HCT116 (cell line): Measurements from ENCODE around the gene PGPEP1. TPM values are rescaled to one million over a fixed set of nuclear protein-coding genes. Genes with fewer than 3 reads are reported as not detected.
A peak's percentile ranks its signal among the peaks of the same experiment; 100 is the strongest.
"Not testable (repeated sequence)": the region's sequence is repeated elsewhere in the genome, so short reads cannot be mapped to it uniquely, and the experiment has no call there.

Source experiments
- ATAC-seq: fragments of 200-7000 bp; cut with Tn5 transposase; 2 replicates; pipeline ENCODE4 v1.9.1; 2020; ENCODE audit warnings: mild to moderate bottlenecking, moderate library complexity
- BruUV-seq: library from RNA; stranded (reverse); fragments of 400-500 nt; replicated peaks from 2 replicates; lab custom pipeline; 2021; lab: Mats Ljungman, UMichigan
- CTCF ChIA-PET: fragments of 300-600 bp; sonication (Branson Sonifier 250); formaldehyde crosslinking; loops from one replicate; lab custom pipeline; 2021; ENCODE audit warnings: antibody characterized with exemption; lab: Charles Lee
- POLR2A ChIA-PET: fragments of 300-600, 350-600 bp; sonication (Branson Sonifier 250); formaldehyde crosslinking; loops from one replicate; lab custom pipeline; 2021; ENCODE audit warnings: antibody characterized with exemption; lab: Charles Lee
- RAD21 ChIA-PET, 2 experiments: fragments of 300-600 bp; sonication (Branson Sonifier 250); formaldehyde crosslinking; loops; one replicate each; lab custom pipeline; 2023; ENCODE audit warnings: low total read pairs in 2 of 2; ENCODE audit not compliant: uncharacterized antibody in 2 of 2, unreplicated experiment in 2 of 2, low non-redundant PET in 1 of 2; lab: Charles Lee
- DNase-seq: peaks from one replicate; pipeline ENCODE4 v3.0.0-alpha.2; 2010; ENCODE audit warnings: low read depth, low spot score
- H2AFZ ChIP-seq: fragments of 200-600 bp; shearing (Covaris generic), sonication (generic); 2 replicates; pipeline ENCODE4 v1.6.1; 2017; ENCODE audit warnings: low read depth, mixed run types, mixed read lengths, antibody characterized with exemption, low read length; ENCODE audit not compliant: poor library complexity, severe bottlenecking
- H3K27ac ChIP-seq: 2 replicates; pipeline ENCODE4 v1.5.1; 2012; ENCODE audit warnings: low read depth, low read length
- H3K27me3 ChIP-seq: fragments of 200-600 bp; sonication (generic); 2 replicates; pipeline ENCODE4 v1.6.1; 2016; ENCODE audit warnings: mixed run types, low read length, mixed read lengths; ENCODE audit not compliant: insufficient read depth
- H3K36me3 ChIP-seq, 2 experiments: fragments of 200-500 bp in 1 of 2; fragments of 200-600 bp in 1 of 2; sonication (Bioruptor generic) in 1 of 2; sonication (generic) in 1 of 2; 2 replicates each; pipeline versions ENCODE4 v1.5.1 to v1.6.1; 2014 to 2016; ENCODE audit warnings: low read length in 2 of 2, inconsistent platforms in 1 of 2, mixed read lengths in 1 of 2, mixed run types in 1 of 2; ENCODE audit not compliant: insufficient read depth in 2 of 2, control insufficient read depth in 1 of 2
- H3K4me1 ChIP-seq, 2 experiments: fragments of 200-600 bp in 1 of 2; sonication (generic) in 1 of 2; 2 replicates each; pipeline versions ENCODE4 v1.5.1 to v1.6.1; 2012 to 2017; ENCODE audit warnings: low read length in 2 of 2, inconsistent platforms in 1 of 2, mild to moderate bottlenecking in 1 of 2, mixed read lengths in 1 of 2, mixed run types in 1 of 2, moderate library complexity in 1 of 2; ENCODE audit not compliant: insufficient read depth in 2 of 2, control insufficient read depth in 1 of 2
- H3K4me2 ChIP-seq: fragments of 200-600 bp; sonication (generic); 2 replicates; pipeline ENCODE4 v1.6.1; 2017; ENCODE audit warnings: mixed run types, low read length, mixed read lengths
- H3K4me3 ChIP-seq, 2 experiments: fragments of 200-600 bp in 1 of 2; sonication (generic) in 1 of 2; replicated peaks in 1 of 2; 2 replicates each; pipeline ENCODE4 v1.5.1; 2011 to 2016; ENCODE audit warnings: low read length in 2 of 2, control low read depth in 1 of 2, low read depth in 1 of 2, mild to moderate bottlenecking in 1 of 2, mixed read lengths in 1 of 2, mixed run types in 1 of 2
- H3K79me2 ChIP-seq: fragments of 200-600 bp; sonication (generic); 2 replicates; pipeline ENCODE4 v1.6.1; 2017; ENCODE audit warnings: mild to moderate bottlenecking, mixed run types, low read length, moderate library complexity, mixed read lengths; ENCODE audit not compliant: insufficient read depth
- H3K9ac ChIP-seq: fragments of 200-600 bp; sonication (generic); 2 replicates; pipeline ENCODE4 v1.6.1; 2016; ENCODE audit warnings: low read length, mixed read lengths
- H3K9me2 ChIP-seq: fragments of 200-600 bp; sonication (generic), shearing (Covaris generic); 2 replicates; pipeline ENCODE4 v1.6.1; 2017; ENCODE audit warnings: mixed run types, mild to moderate bottlenecking, moderate library complexity; ENCODE audit not compliant: insufficient read depth
- H3K9me3 ChIP-seq, 2 experiments: fragments of 200-500 bp in 1 of 2; fragments of 200-600 bp in 1 of 2; sonication (Bioruptor generic) in 1 of 2; sonication (generic) in 1 of 2; 2 replicates each; pipeline ENCODE4 v1.6.1; 2014 to 2017; ENCODE audit warnings: low read length in 2 of 2, mixed read lengths in 2 of 2, inconsistent platforms in 1 of 2, low read depth in 1 of 2, mild to moderate bottlenecking in 1 of 2, mixed run types in 1 of 2, moderate library complexity in 1 of 2; ENCODE audit not compliant: control insufficient read depth in 1 of 2, insufficient read depth in 1 of 2
- H4K20me1 ChIP-seq: fragments of 200-600 bp; sonication (generic), shearing (Covaris generic); 2 replicates; pipeline ENCODE4 v1.6.1; 2017; ENCODE audit warnings: mixed run types, mild to moderate bottlenecking, moderate library complexity; ENCODE audit not compliant: insufficient read depth
- CEBPB ChIP-seq: IDR thresholded peaks from 2 replicates; pipeline ENCODE4 v1.6.1; 2012; ENCODE audit warnings: low read depth
- EZH2 ChIP-seq: fragments of 200-600 bp; sonication (generic); IDR thresholded peaks from 2 replicates; pipeline ENCODE4 v1.6.1; 2017; ENCODE audit warnings: antibody characterized with exemption, mixed run types
- POLR2A ChIP-seq: IDR thresholded peaks from 2 replicates; pipeline ENCODE4 v1.7.0; 2011; ENCODE audit warnings: borderline replicate concordance; ENCODE audit not compliant: insufficient read depth, insufficient read length; ENCODE audit errors: extremely low read depth
- POLR2AphosphoS5 ChIP-seq: IDR thresholded peaks from 2 replicates; pipeline ENCODE4 v1.6.1; 2011; ENCODE audit warnings: mild to moderate bottlenecking, low read depth, low read length, moderate library complexity
- TCF7L2 ChIP-seq: IDR thresholded peaks from 2 replicates; pipeline ENCODE4 v1.7.0; 2011; ENCODE audit warnings: borderline replicate concordance, inconsistent platforms; ENCODE audit not compliant: insufficient read depth, insufficient read length; ENCODE audit errors: extremely low read depth
- ZNF274 ChIP-seq: fragments of 200-500 bp; sonication (Bioruptor generic); IDR thresholded peaks from 2 replicates; pipeline ENCODE4 v1.6.1; 2014; ENCODE audit warnings: mild to moderate bottlenecking, low read depth, low read length, inconsistent platforms
- intact Hi-C: fragments of 100-400 bp; cut with micrococcal nuclease; formaldehyde crosslinking; loops from 2 replicates; pipeline ENCODE4 v1.10.0; 2022
- total RNA-seq: library from RNA; stranded (reverse); gene quantifications from one replicate; pipeline ENCODE4 v1.2.1, GENCODE V29; 2021; ENCODE audit not compliant: unreplicated experiment
- TF ChIP-seq, protein P1 (sequence below): IDR thresholded peaks from 2 replicates; pipeline ENCODE4 v1.6.1; 2012; ENCODE audit warnings: low read depth

Gene PGPEP1
- total RNA-seq, 1 experiment from 2014 or later = 30.9 TPM

DNA sequence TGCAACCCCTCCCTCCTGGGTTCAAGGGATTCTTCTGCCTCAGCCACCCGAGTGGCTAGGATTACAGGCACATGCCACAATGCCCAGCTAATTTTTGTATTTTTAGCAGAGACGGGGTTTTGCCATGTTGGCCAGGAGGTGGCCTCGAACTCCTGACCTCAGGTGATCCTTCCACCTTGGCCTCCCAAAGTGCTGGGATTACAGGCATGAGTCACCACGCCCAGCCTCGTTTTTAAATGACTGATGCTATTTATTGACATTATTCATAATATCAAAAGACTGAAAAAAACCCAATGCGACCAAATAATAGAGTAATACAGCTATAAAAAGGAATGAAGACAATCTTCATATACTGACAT, 16.0 kb upstream of the PGPEP1 start:
- H3K79me2 ChIP-seq = peaks cover 35% of the 10 kb centered on the region
- H3K9ac ChIP-seq = peak overlapping the region; percentile 68; the same call in 1 of the 2 replicates
- H3K4me1 ChIP-seq = peaks cover 44 to 55% of the 10 kb centered on the region in 2 experiments
- H3K27me3 ChIP-seq, ATAC-seq, H3K4me3 ChIP-seq, H4K20me1 ChIP-seq, DNase-seq, H3K9me3 ChIP-seq, H2AFZ ChIP-seq, RAD21 ChIA-PET, BruUV-seq, H3K9me2 ChIP-seq: not testable (repeated sequence)
- POLR2A ChIA-PET = interaction anchor here (0.7 to 3.2 kb wide), 2 partner anchors 18 to 44 kb away, joined by 3 to 16 read pairs; partner anchors contain the start of gene JUND
- CTCF ChIA-PET = interaction anchor here (0.8 to 3.2 kb wide), 3 partner anchors 22 to 49 kb away, joined by 3 to 28 read pairs (median 3); no protein-coding TSS in a partner anchor
- peak overlapping the region; percentile 83 for H3K27ac ChIP-seq
- intact Hi-C loops = loop anchor here (10.0 kb wide), 1 partner anchor 120 kb away; the partner anchor contains the start of gene RAB3A
- peak overlapping the region; percentile 79 for H3K4me2 ChIP-seq
- H3K36me3 ChIP-seq = peaks cover 2 to 12% of the 10 kb centered on the region in 2 experiments; a peak in 1 of 4 replicates

DNA sequence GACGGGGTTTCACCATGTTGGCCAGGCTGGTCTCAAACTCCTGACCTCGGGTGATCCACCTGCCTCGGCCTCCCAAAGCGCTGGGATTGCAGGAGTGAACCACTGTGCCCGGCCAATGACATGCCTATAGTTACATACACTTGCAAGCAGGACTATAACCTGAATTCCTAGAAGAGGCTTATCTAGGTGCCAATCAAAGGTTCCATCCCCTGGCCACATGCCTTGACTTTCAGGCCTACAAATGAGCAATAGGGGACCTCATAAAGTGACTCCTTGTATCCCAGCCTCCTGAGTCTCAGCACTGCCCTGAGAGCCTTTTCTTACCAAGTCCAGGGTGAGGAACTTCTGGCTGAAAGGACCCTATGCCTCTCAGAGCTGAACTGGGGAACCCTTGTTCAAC, 13.6 kb upstream of the PGPEP1 start:
- no TSS peak for BruUV-seq
- H3K4me2 ChIP-seq = no peak overlapping the region
- H3K27me3 ChIP-seq = no peaks in the 10 kb centered on the region
- RAD21 ChIA-PET = no interaction called here
- ATAC-seq (no peak), DNase-seq (no peak)
- CTCF ChIA-PET = interaction anchor here (1.2 to 3.2 kb wide), 3 partner anchors 47 to 54 kb away, joined by 4 to 76 read pairs (median 28); partner anchors contain the start of gene JUND
- no peaks in the 10 kb centered on the region for H3K36me3 ChIP-seq
- no peak overlapping the region for H2AFZ ChIP-seq
- no peak for TF ChIP-seq CEBPB
- TF ChIP-seq POLR2A = no peak
- TF ChIP-seq, protein P1, sequence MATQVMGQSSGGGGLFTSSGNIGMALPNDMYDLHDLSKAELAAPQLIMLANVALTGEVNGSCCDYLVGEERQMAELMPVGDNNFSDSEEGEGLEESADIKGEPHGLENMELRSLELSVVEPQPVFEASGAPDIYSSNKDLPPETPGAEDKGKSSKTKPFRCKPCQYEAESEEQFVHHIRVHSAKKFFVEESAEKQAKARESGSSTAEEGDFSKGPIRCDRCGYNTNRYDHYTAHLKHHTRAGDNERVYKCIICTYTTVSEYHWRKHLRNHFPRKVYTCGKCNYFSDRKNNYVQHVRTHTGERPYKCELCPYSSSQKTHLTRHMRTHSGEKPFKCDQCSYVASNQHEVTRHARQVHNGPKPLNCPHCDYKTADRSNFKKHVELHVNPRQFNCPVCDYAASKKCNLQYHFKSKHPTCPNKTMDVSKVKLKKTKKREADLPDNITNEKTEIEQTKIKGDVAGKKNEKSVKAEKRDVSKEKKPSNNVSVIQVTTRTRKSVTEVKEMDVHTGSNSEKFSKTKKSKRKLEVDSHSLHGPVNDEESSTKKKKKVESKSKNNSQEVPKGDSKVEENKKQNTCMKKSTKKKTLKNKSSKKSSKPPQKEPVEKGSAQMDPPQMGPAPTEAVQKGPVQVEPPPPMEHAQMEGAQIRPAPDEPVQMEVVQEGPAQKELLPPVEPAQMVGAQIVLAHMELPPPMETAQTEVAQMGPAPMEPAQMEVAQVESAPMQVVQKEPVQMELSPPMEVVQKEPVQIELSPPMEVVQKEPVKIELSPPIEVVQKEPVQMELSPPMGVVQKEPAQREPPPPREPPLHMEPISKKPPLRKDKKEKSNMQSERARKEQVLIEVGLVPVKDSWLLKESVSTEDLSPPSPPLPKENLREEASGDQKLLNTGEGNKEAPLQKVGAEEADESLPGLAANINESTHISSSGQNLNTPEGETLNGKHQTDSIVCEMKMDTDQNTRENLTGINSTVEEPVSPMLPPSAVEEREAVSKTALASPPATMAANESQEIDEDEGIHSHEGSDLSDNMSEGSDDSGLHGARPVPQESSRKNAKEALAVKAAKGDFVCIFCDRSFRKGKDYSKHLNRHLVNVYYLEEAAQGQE = no peak
- no peak for TF ChIP-seq EZH2
- TF ChIP-seq POLR2AphosphoS5 = no peak
- TF ChIP-seq ZNF274 = no peak
- no peak for TF ChIP-seq TCF7L2
- POLR2A ChIA-PET = interaction anchor here (1.2 to 3.2 kb wide), 2 partner anchors 46 to 48 kb away, joined by 4 to 16 read pairs; partner anchors contain the start of gene JUND
- H3K9me3 ChIP-seq = no peaks in the 10 kb centered on the region
- intact Hi-C loops = loop anchor here (10.0 kb wide), 1 partner anchor 122 kb away; the partner anchor contains the start of gene RAB3A
- peaks cover 24 to 33% of the 10 kb centered on the region in 2 experiments for H3K4me1 ChIP-seq
- no peaks in the 10 kb centered on the region for H3K9me2 ChIP-seq
- H3K27ac ChIP-seq = no peak overlapping the region
- no peaks in the 10 kb centered on the region for H4K20me1 ChIP-seq
- peaks cover 11% of the 10 kb centered on the region for H3K79me2 ChIP-seq
- H3K4me3 ChIP-seq = no peak overlapping the region
- no peak overlapping the region for H3K9ac ChIP-seq
